Lower lobe of right lung (tissue), 2 donors: Measurements from ENCODE around the gene TLK1. TPM values are rescaled to one million over a fixed set of nuclear protein-coding genes. Genes with fewer than 3 reads are reported as not detected.

Experiments used
- ATAC-seq, 2 donors: fragments of 200-7000 bp; cut with Tn5 transposase; one replicate each; pipeline ENCODE4 v1.9.1; 2020 to 2022; ENCODE audit warnings: mild to moderate bottlenecking in 2 of 2, moderate library complexity in 2 of 2
- DNase-seq: peaks from one replicate; pipeline ENCODE4 v3.0.0-alpha.2; 2020
- H3K27ac ChIP-seq: fragments of 200-600 bp; one replicate; pipeline ENCODE4 v1.8.0; 2022
- H3K27me3 ChIP-seq: fragments of 200-600 bp; one replicate; pipeline ENCODE4 v1.8.0; 2022; ENCODE audit warnings: low read depth
- H3K36me3 ChIP-seq: fragments of 200-600 bp; one replicate; pipeline ENCODE4 v1.8.0; 2022; ENCODE audit warnings: mild to moderate bottlenecking
- H3K4me1 ChIP-seq: fragments of 200-600 bp; one replicate; pipeline ENCODE4 v1.8.0; 2022
- H3K4me3 ChIP-seq: fragments of 200-600 bp; one replicate; pipeline ENCODE4 v1.8.0; 2022; ENCODE audit warnings: mild to moderate bottlenecking
- H3K9me3 ChIP-seq: fragments of 200-600 bp; one replicate; pipeline ENCODE4 v1.8.0; 2022
- intact Hi-C: fragments of 100-400 bp; cut with DNase I; formaldehyde crosslinking; loops from one replicate; pipeline ENCODE4 v1.11.0; 2022
- total RNA-seq: library from RNA; stranded (reverse); fragmentation: NEBNext Ultra II Directional; extraction: Animal tissue kit (Norgen Biotek cat#: 25700); gene quantifications from one replicate; pipeline ENCODE4 v1.2.1, GENCODE V29; 2021
- TF ChIP-seq, protein P1 (sequence below): fragments of 200-600 bp; IDR thresholded peaks from one replicate; pipeline ENCODE4 v1.8.0; 2022; ENCODE audit warnings: antibody characterized with exemption, mild to moderate bottlenecking
- donor health status: DM: no; HTN: yes; CAD: no; lungs with severe emphysema.

Gene TLK1
- total RNA-seq, 1 donor from 2014 or later, result 58.2 TPM

GRCh38 chr2:171109571-171109970, 51.1 kb downstream of the TLK1 start:
- H3K9me3 ChIP-seq, result no peaks in the 10 kb centered on the region
- no peak for ATAC-seq
- no peak overlapping the region for H3K27ac ChIP-seq
- DNase-seq, result no peak
- H3K27me3 ChIP-seq, result no peaks in the 10 kb centered on the region
- TF ChIP-seq, protein P1, sequence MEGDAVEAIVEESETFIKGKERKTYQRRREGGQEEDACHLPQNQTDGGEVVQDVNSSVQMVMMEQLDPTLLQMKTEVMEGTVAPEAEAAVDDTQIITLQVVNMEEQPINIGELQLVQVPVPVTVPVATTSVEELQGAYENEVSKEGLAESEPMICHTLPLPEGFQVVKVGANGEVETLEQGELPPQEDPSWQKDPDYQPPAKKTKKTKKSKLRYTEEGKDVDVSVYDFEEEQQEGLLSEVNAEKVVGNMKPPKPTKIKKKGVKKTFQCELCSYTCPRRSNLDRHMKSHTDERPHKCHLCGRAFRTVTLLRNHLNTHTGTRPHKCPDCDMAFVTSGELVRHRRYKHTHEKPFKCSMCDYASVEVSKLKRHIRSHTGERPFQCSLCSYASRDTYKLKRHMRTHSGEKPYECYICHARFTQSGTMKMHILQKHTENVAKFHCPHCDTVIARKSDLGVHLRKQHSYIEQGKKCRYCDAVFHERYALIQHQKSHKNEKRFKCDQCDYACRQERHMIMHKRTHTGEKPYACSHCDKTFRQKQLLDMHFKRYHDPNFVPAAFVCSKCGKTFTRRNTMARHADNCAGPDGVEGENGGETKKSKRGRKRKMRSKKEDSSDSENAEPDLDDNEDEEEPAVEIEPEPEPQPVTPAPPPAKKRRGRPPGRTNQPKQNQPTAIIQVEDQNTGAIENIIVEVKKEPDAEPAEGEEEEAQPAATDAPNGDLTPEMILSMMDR, result no peak
- no peak overlapping the region for H3K4me3 ChIP-seq
- no peaks in the 10 kb centered on the region for H3K36me3 ChIP-seq
- intact Hi-C loops, result no loop called here
- H3K4me1 ChIP-seq, result no peaks in the 10 kb centered on the region

- Histone ChIP-seq H3K4me3 (no peak overlapping the region), H3K27ac (no peak overlapping the region), H3K27me3 (no peaks in the 10 kb centered on the region), H3K9me3 (no peaks in the 10 kb centered on the region), H3K4me1 (no peaks in the 10 kb centered on the region), H3K36me3 (no peaks in the 10 kb centered on the region)
- intact Hi-C loops, result no loop called here
- TF ChIP-seq, protein P1, result no peak
- ATAC-seq (no peak), DNase-seq (no peak)
Observed at GRCh38 chr2:171109020-171109419, 51.7 kb downstream of the TLK1 start.

DNA sequence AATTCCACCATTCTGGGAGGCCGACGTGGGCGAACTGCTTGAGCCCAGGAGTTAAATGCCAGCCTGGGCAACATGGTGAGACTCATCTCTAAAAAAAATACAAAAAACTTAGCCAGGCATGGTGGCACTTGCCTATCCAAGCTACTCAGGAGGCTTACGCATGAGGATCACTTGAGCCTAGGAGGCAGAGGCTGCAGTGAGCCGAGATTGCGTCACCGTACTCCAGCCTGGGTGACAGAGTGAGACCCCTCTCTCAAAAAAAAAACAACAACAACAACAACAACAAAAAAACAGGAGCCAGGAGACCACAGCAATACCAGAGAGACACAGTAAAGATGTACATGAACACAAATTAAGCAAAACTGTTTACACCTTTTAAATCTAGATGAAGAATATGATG, 52.9 kb downstream of the TLK1 start:
- Histone ChIP-seq H3K27ac (no peak overlapping the region), H3K4me3 (no peak overlapping the region), H3K27me3 (no peaks in the 10 kb centered on the region), H3K9me3 (no peaks in the 10 kb centered on the region), H3K36me3 (no peaks in the 10 kb centered on the region), H3K4me1 (no peaks in the 10 kb centered on the region)
- TF ChIP-seq, protein P1, result no peak
- DNase-seq (no peak), ATAC-seq (no peak)
- intact Hi-C loops, result no loop called here

DNA sequence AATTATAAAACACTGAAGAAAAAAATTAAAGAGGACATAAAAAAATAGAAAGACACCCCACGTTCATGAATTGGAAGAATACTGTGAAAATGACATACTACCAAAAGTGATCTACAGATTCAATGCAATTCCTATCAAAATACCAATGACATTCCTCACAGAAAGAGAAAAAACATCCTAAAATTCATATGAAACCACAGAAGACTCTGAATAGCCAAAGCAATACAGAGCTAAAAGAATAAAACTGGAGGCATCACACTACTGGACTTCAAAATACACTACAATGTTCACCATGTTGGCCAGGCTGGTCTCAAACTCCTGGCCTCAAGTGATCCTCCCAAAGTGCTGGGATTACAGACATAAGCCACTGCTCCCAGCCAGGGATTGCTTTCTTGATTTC, 56.3 kb downstream of the TLK1 start:
- no peaks in the 10 kb centered on the region for H3K4me1 ChIP-seq
- DNase-seq (no peak), ATAC-seq (no peak)
- intact Hi-C loops, result no loop called here
- no peak overlapping the region for H3K27ac ChIP-seq
- H3K4me3 ChIP-seq, result no peak overlapping the region
- TF ChIP-seq, protein P1, result no peak
- no peaks in the 10 kb centered on the region for H3K27me3 ChIP-seq
- H3K36me3 ChIP-seq, result no peaks in the 10 kb centered on the region
- peaks cover 2% of the 10 kb centered on the region for H3K9me3 ChIP-seq

DNA sequence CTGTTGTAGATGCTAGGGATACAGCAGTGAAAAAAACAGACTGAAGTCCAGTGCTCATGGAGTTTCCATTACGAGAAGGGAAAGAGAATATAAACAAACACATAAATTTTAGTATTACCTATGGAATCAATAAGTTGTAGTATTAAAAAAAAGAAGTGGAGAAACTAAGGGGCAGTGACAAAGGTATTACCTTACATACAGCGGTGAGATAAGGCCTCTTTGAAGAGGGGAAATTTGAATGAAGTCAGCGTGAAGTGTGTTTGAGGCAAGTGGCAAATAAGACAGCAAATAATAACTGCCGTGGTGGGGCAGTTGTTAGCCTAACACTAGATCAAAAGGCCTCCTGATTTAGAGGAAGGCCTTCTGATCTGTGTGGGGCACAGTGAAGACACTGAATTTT, 57.9 kb downstream of the TLK1 start:
- peaks cover 16% of the 10 kb centered on the region for H3K9me3 ChIP-seq
- H3K27ac ChIP-seq, result no peak overlapping the region
- no peaks in the 10 kb centered on the region for H3K36me3 ChIP-seq
- intact Hi-C loops, result no loop called here
- TF ChIP-seq, protein P1, result no peak
- H3K27me3 ChIP-seq, result no peaks in the 10 kb centered on the region
- no peak for DNase-seq
- no peak for ATAC-seq
- H3K4me1 ChIP-seq, result no peaks in the 10 kb centered on the region
- no peak overlapping the region for H3K4me3 ChIP-seq

DNA sequence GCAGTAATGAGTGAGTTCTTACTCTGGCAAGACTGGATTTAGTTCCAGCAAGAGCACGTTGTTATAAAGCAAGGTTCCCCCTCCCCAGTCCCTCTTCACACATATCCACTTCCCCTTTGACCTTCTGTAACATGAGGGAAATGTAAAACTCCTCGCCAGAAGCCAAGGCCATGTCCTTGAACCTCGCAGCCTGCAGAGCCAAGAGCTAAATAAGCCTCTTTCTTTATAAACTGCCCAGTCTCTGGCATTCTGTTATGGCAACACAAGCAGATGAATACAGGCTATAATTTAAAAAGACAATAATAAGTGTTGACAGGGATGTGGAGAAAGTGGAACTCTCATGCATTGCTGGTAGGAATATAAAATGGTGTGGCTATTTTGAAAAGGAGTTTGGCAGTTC, 60.3 kb downstream of the TLK1 start:
- ATAC-seq, result no peak
- intact Hi-C loops, result no loop called here
- Histone ChIP-seq H3K4me1 (no peaks in the 10 kb centered on the region), H3K36me3 (no peaks in the 10 kb centered on the region), H3K9me3 (peaks cover 22% of the 10 kb centered on the region), H3K4me3 (no peak overlapping the region), H3K27ac (no peak overlapping the region), H3K27me3 (no peaks in the 10 kb centered on the region)
- TF ChIP-seq, protein P1, result no peak
- DNase-seq, result no peak
